ENCODE data around the gene COL13A1.

The COL13A1 gene

DNA sequence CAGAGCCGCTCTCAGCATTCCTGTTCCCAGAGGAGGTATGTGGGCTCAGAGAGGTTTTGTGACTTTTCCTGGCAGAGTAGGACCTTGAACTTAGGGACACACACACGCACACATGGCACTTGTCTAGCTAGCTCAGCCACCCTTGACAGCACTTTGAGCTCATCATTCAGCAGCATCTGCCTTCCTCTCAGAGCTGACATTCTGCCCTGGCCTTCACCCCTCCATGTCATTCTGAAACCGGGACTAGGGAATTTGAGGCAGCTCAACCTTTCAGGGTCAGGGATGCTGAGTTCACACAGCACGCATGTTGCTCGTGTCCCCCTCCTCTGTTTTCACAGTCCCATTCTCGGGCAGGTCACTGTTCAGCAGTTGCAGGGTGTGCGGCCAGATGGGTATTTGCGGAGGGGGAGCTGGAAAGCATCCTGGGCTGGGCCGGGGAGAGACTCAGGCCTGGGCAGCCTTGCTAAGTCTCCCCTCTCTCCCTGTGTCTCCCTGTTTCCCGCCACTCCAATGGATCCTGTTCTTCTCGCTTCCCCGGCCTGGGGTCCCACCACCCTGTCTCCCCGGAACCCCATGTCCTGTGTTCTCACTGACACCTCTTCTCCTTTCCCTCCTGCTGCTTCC lies 78.0 kb downstream of the COL13A1 start:
- DNase-seq (ENCODE audit: low spot score): no peak
- no peak overlapping the region for H3K4me3 ChIP-seq
- no peak overlapping the region for H3K27ac ChIP-seq
- TF ChIP-seq CTCF (IDR thresholded peaks at IDR 0.05): no peak

- no peak for DNase-seq (ENCODE audit: low spot score)
- no peak for TF ChIP-seq CTCF (IDR thresholded peaks at IDR 0.05)
- no peak overlapping the region for H3K27ac ChIP-seq
- H3K4me3 ChIP-seq: peak overlapping the region; percentile 58
These were observed 78.8 kb downstream of the COL13A1 start for GRCh38 chr10:69880301-69881081.

DNA sequence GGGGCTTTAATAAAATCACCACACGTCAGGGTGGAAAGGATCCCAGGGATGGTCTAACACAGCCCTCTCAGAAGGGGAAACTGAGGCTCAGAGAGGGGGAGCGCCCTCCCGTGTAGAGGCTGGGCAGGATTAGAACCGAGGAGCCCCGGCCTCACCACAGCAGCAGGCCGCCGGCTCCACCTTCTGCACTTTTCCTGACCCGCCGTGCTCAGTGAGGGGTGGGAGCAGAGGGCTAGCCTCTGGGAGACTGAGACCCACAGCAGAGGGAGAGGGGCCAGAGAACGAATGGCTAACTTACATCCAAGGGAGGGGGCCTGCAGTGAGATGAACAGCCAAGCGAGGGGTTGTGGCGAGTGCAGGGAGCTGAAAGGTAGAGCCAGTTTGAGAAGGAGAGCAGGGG lies 79.5 kb downstream of the COL13A1 start:
- Histone ChIP-seq H3K4me3 (no peak overlapping the region), H3K27ac (no peak overlapping the region)
- no peak for TF ChIP-seq CTCF (IDR thresholded peaks at IDR 0.05)
- DNase-seq (ENCODE audit: low spot score): no peak

- no peak for DNase-seq (ENCODE audit: low spot score)
- H3K27ac ChIP-seq: no peak overlapping the region
- no peak overlapping the region for H3K4me3 ChIP-seq
- no peak for TF ChIP-seq CTCF (IDR thresholded peaks at IDR 0.05)
These were observed 81.8 kb downstream of the COL13A1 start for GRCh38 chr10:69883310-69884023.

- Histone ChIP-seq H3K4me3 (no peak overlapping the region), H3K27ac (no peak overlapping the region)
- no peak for DNase-seq (ENCODE audit: low spot score)
- no peak for TF ChIP-seq CTCF (IDR thresholded peaks at IDR 0.05)
These were observed 82.3 kb downstream of the COL13A1 start for GRCh38 chr10:69884024-69884367.

DNA sequence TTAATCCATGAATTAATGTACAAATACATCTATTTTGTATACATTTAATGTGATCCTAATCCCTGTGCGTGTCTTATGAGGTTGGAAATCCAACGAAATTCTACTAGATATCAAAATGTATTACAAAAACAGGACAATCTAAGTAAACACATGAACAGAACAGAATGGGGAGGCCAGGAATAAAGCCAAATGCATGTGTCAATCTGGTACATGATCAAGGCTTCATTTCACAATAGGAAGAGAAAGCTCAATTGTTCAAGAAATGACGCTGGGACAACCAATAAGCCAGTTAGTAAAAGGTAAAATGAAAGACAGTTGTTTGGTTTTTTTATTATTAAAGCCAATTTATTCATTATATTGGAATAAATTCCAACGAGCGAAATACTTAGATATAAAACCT lies 83.0 kb downstream of the COL13A1 start:
- no peak for TF ChIP-seq CTCF (IDR thresholded peaks at IDR 0.05)
- no peak overlapping the region for H3K27ac ChIP-seq
- DNase-seq (ENCODE audit: low spot score): no peak
- H3K4me3 ChIP-seq: no peak overlapping the region
